ENCODE measurements around the gene TENM4. TPM values are rescaled to one million over a fixed set of nuclear protein-coding genes. Genes with fewer than 3 reads are reported as not detected.

Gene TENM4
- polyA plus RNA-seq, 2 of the 4 experiments (the other 2 are of a cell fraction): 0.06 to 0.31 TPM

GRCh38 chr11:79199729-79200354, 241.0 kb downstream of the TENM4 start:
- CTCF ChIA-PET: no interaction called here
- DNase-seq (ENCODE audit: low read depth in 1 of 2, low spot score in 1 of 2): no peak
- Histone ChIP-seq H3K4me2 (no peak overlapping the region), H3K4me1 (no peaks in the 10 kb centered on the region), H3K9me3 (no peaks in the 10 kb centered on the region; the same call in 2 of the 3 replicates), H3K4me3 (no peak overlapping the region), H3K27ac (no peak overlapping the region)
- POLR2A ChIA-PET: no interaction called here
- no peak for ATAC-seq
- TF ChIP-seq REST (IDR thresholded peaks at IDR 0.05) (no peak), SMC3 (IDR thresholded peaks at IDR 0.05) (no peak)
- 28% methylated on average over 7 of the region's 7 CpGs for WGBS (ENCODE audit: missing lambda C conversion rate)
- no peak for FAIRE-seq

- FAIRE-seq (no peak), ATAC-seq (peak in 1 of 2 experiments; percentile 48; a peak in 1 of 6 replicates), DNase-seq (ENCODE audit: low read depth in 1 of 2, low spot score in 1 of 2) (no peak)
- WGBS (ENCODE audit: missing lambda C conversion rate): 2% methylated on average over 3 of the region's 3 CpGs
- Histone ChIP-seq H3K27ac (no peak overlapping the region), H3K9me3 (no peaks in the 10 kb centered on the region; the same call in 2 of the 3 replicates), H3K4me2 (no peak overlapping the region), H3K4me1 (no peaks in the 10 kb centered on the region), H3K4me3 (no peak overlapping the region)
- ChIA-PET POLR2A (no interaction called here), CTCF (no interaction called here)
- TF ChIP-seq USF2 (IDR thresholded peaks at IDR 0.05) (no peak), MAZ (IDR thresholded peaks at IDR 0.05; ENCODE audit: borderline replicate concordance, low read depth, low read length) (no peak)
Observed at GRCh38 chr11:79198898-79199250, 242.0 kb downstream of the TENM4 start.

- H3K4me2 ChIP-seq: no peak overlapping the region
- CTCF ChIA-PET: no interaction called here
- H3K4me3 ChIP-seq: no peak overlapping the region
- DNase-seq (ENCODE audit: low read depth in 1 of 2, low spot score in 1 of 2) (no peak), ATAC-seq (no peak), FAIRE-seq (no peak)
- H3K27ac ChIP-seq: no peak overlapping the region
- H3K4me1 ChIP-seq: no peaks in the 10 kb centered on the region
- no peaks in the 10 kb centered on the region for H3K9me3 ChIP-seq
- TF ChIP-seq SMC3 (IDR thresholded peaks at IDR 0.05) (no peak), HOXB13 (CRISPR knock-in tag; IDR thresholded peaks at IDR 0.05; ENCODE audit: low read depth) (no peak), POLR2AphosphoS2 (conservative IDR thresholded peaks at IDR 0.05; ENCODE audit: low read length) (no peak), HEYL (CRISPR knock-in tag; IDR thresholded peaks at IDR 0.05) (no peak), MYC (IDR thresholded peaks at IDR 0.05; ENCODE audit: borderline replicate concordance, low read length) (no peak), HMGXB4 (CRISPR knock-in tag; IDR thresholded peaks at IDR 0.05; ENCODE audit: borderline replicate concordance) (no peak), RCOR1 (IDR thresholded peaks at IDR 0.05; ENCODE audit: low read depth, low read length) (no peak), CEBPB (IDR thresholded peaks at IDR 0.05) (no peak), NFE2L2 (conservative IDR thresholded peaks at IDR 0.05; ENCODE audit: low read length) (no peak), ZC3H11A (IDR thresholded peaks at IDR 0.05) (no peak), NR3C1 (IDR thresholded peaks at IDR 0.05) (no peak), BCL3 (IDR thresholded peaks at IDR 0.05) (no peak), CBX2 (IDR thresholded peaks at IDR 0.05; ENCODE audit: borderline replicate concordance, low read depth) (no peak), HES2 (IDR thresholded peaks at IDR 0.05) (no peak), CBX8 (IDR thresholded peaks at IDR 0.05) (no peak), CHD4 (IDR thresholded peaks at IDR 0.05; ENCODE audit: borderline replicate concordance) (no peak)
- WGBS (ENCODE audit: missing lambda C conversion rate): 57% methylated on average over 7 of the region's 7 CpGs
- POLR2A ChIA-PET: no interaction called here
Observed at GRCh38 chr11:79198203-79198897, 242.5 kb downstream of the TENM4 start.
